Measurements from ENCODE around the gene SLC9A7. TPM values are rescaled to one million over a fixed set of nuclear protein-coding genes. Genes with fewer than 3 reads are reported as not detected.

Gene SLC9A7
- total and polyA plus RNA-seq, 2 experiments from 2014 or later: 14.1 to 52.9 TPM

DNA sequence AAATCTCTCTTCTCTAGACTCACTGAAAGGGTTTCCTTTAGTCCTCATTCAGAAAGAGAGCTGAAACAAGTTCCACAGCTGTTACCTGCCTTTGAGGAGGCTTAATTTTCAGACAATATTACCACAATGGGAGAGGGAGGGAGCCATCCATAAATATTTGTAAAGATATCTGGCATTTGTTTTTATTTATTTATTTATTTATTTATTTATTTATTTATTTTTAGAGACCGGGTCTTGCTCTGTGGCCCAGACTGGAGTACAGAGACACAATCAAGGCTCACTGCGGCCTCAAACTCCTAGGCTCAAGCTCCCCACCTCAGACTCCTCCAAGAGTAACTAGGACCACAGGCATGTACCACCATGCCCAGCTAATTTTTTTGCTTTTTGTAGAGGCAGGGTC lies 80.7 kb downstream of the SLC9A7 start:
- Histone ChIP-seq H3K9me3 (ENCODE audit: low read depth) (no peaks in the 10 kb centered on the region), H3K36me3 (ENCODE audit: low read depth) (no peaks in the 10 kb centered on the region), H3K4me1 (ENCODE audit: insufficient read depth) (0 out of 2 replicates have a peak, but pooled peaks cover 3% of the 10 kb centered on the region), H3K27me3 (replicated peaks; ENCODE audit: insufficient read depth) (no peaks in the 10 kb centered on the region), H3K79me2 (ENCODE audit: insufficient read depth) (no peaks in the 10 kb centered on the region), H3F3A (ENCODE audit: insufficient read depth) (no peaks in the 10 kb centered on the region), H2AFZ (no peak overlapping the region), H3K4me3 (no peak overlapping the region), H3K9me2 (ENCODE audit: insufficient read depth) (no peaks in the 10 kb centered on the region), H4K20me1 (ENCODE audit: insufficient read depth) (no peaks in the 10 kb centered on the region), H3K9ac (no peak overlapping the region), H3K27ac (no peak overlapping the region), H3K4me2 (ENCODE audit: unreplicated experiment) (no peak overlapping the region)
- TF ChIP-seq EZH2 (IDR thresholded peaks at IDR 0.05; ENCODE audit: insufficient read depth, poor library complexity, severe bottlenecking) (no peak), EZH2phosphoT487 (IDR thresholded peaks at IDR 0.05; ENCODE audit: insufficient read depth, low read depth) (no peak)
- 87 to 100% methylated on average over 2 of the region's 2 CpGs for WGBS, 2 experiments (ENCODE audit: low coverage in 1 of 2, low lambda C conversion rate in 2 of 2, missing lambda C conversion rate in 2 of 2)
- in situ Hi-C loops (cut with MboI): no loop called here
- DNase-seq: no peak

DNA sequence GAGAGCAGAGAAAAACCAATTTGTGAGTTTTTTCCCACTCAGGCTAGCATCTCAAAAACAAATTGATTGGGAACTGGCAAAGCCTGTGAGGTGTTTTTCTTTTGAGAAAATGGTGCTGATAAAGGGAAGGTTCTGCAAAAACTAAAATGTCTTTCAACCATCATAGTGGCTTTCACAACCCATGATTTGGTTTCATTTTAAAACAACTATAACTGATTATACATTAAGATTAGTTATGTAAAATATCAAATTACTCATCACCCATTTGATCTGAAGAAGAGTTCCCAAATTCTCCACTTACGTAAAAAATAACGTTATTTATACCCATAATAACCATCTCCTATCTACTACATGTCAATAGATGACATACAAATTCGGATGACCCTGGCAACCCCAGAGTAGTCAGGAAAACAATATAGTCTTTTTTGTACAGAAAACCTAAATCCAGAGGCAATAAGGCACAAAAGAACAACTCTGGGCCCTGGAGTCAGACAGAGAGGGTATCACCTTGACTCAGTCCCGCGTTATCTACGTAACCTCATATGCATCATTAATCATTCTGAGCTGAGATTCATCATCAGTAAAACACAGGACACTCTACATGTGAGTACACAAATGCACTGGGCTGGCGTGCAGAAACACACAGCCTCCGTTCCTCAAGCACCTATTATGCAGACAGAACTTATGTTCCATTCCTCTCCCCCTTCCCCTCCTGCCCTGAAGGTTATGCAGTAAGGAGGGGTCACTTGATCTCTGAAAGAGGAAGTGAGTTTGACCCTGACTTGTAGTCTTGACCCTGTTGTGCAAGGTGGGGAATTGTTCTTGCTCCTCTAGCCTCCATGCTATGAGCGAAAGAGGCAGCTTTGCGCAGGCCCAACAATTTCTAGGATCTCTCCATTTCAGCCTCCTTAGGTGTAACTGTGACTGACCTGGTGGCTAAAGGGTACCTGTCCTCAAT lies 82.2 kb downstream of the SLC9A7 start:
- Histone ChIP-seq H3F3A (ENCODE audit: insufficient read depth) (no peaks in the 10 kb centered on the region), H3K27ac (no peak overlapping the region), H3K36me3 (ENCODE audit: low read depth) (no peaks in the 10 kb centered on the region), H4K20me1 (ENCODE audit: insufficient read depth) (no peaks in the 10 kb centered on the region), H3K9me2 (ENCODE audit: insufficient read depth) (no peaks in the 10 kb centered on the region), H3K4me3 (no peak overlapping the region), H3K9me3 (ENCODE audit: low read depth) (no peaks in the 10 kb centered on the region), H3K9ac (no peak overlapping the region), H3K27me3 (replicated peaks; ENCODE audit: insufficient read depth) (no peaks in the 10 kb centered on the region), H3K4me1 (ENCODE audit: insufficient read depth) (no peaks in the 10 kb centered on the region), H3K4me2 (ENCODE audit: unreplicated experiment) (no peak overlapping the region), H2AFZ (no peak overlapping the region), H3K79me2 (ENCODE audit: insufficient read depth) (no peaks in the 10 kb centered on the region)
- no peak for DNase-seq
- WGBS, 2 experiments (ENCODE audit: low coverage in 1 of 2, low lambda C conversion rate in 2 of 2, missing lambda C conversion rate in 2 of 2): 98% methylated on average over 10 of the region's 10 CpGs
- in situ Hi-C loops (cut with MboI): no loop called here
- TF ChIP-seq EZH2phosphoT487 (IDR thresholded peaks at IDR 0.05; ENCODE audit: insufficient read depth, low read depth) (no peak), EZH2 (IDR thresholded peaks at IDR 0.05; ENCODE audit: insufficient read depth, poor library complexity, severe bottlenecking) (no peak)

DNA sequence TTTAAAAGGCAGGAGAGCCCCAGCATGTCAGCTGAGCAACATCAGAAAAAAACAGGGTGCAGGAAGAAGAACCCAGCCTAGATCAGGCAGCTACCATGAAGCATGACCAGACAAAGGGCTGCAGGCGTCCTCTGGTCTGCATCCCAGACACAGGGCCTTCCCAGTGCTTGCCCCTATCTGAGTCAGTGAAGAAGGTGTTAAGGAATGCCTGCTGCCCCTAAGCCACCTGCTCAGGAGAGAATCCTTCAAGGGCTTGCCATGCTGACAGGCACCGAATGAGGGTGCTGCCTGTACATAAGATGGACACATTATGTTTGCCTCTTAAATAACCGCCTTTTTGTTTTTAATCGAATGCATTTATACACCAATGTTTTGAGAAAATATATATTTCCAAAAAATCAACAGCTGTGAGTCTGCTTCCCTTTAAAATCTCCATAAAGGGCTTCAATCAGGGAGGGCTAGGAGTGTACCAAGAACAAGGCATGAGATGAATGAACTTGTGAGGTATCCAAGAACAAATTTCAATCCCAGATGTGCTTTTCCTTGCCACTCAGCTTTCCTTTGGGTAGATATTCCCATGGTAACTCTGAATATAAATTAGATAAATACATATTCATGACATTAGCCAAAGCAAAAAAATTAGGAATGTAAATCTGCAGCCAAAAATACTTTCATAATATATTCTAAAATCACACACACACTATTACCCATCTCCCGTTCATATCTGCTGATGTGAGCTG lies 85.1 kb downstream of the SLC9A7 start:
- Histone ChIP-seq H3K9me3 (ENCODE audit: low read depth) (no peaks in the 10 kb centered on the region), H3K79me2 (ENCODE audit: insufficient read depth) (no peaks in the 10 kb centered on the region), H2AFZ (no peak overlapping the region), H3K9ac (no peak overlapping the region), H4K20me1 (ENCODE audit: insufficient read depth) (no peaks in the 10 kb centered on the region), H3K4me1 (ENCODE audit: insufficient read depth) (no peaks in the 10 kb centered on the region), H3F3A (ENCODE audit: insufficient read depth) (no peaks in the 10 kb centered on the region), H3K9me2 (ENCODE audit: insufficient read depth) (no peaks in the 10 kb centered on the region), H3K36me3 (ENCODE audit: low read depth) (no peaks in the 10 kb centered on the region), H3K4me2 (ENCODE audit: unreplicated experiment) (no peak overlapping the region), H3K4me3 (no peak overlapping the region), H3K27ac (no peak overlapping the region), H3K27me3 (replicated peaks; ENCODE audit: insufficient read depth) (no peaks in the 10 kb centered on the region)
- TF ChIP-seq EZH2phosphoT487 (IDR thresholded peaks at IDR 0.05; ENCODE audit: insufficient read depth, low read depth) (no peak), EZH2 (IDR thresholded peaks at IDR 0.05; ENCODE audit: insufficient read depth, poor library complexity, severe bottlenecking) (no peak)
- 99% methylated on average over 5 of the region's 5 CpGs for WGBS, 2 experiments (ENCODE audit: low coverage in 1 of 2, low lambda C conversion rate in 2 of 2, missing lambda C conversion rate in 2 of 2)
- no peak for DNase-seq
- in situ Hi-C loops (cut with MboI): no loop called here

DNA sequence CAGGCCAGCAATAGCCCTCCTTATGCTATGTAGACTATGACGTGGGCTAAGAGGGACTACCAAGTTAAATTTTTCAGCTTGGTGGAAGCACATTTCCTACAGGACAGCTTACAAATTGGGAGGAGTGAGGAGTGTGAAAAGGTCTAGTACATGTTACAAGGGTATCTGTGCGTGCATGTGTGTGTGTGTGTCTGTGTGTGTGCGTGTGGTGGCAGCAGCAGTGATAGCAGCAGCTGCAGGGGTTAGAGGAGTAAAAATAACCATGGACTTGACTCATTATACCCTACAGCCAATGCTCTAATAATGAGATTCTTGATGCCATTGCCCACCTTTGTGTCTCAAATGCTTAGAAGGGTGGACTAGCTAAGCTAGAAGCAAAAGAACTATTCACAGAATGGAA lies 88.6 kb downstream of the SLC9A7 start:
- TF ChIP-seq EZH2phosphoT487 (IDR thresholded peaks at IDR 0.05; ENCODE audit: insufficient read depth, low read depth) (no peak), EZH2 (IDR thresholded peaks at IDR 0.05; ENCODE audit: insufficient read depth, poor library complexity, severe bottlenecking) (no peak)
- no peaks in the 10 kb centered on the region for H3K79me2 ChIP-seq (ENCODE audit: insufficient read depth)
- no peaks in the 10 kb centered on the region for H3K27me3 ChIP-seq (replicated peaks; ENCODE audit: insufficient read depth)
- H3K4me2 ChIP-seq (ENCODE audit: unreplicated experiment): no peak overlapping the region
- H3K9me3 ChIP-seq (ENCODE audit: low read depth): no peaks in the 10 kb centered on the region
- no peaks in the 10 kb centered on the region; the same call in 1 of the 2 replicates for H3F3A ChIP-seq (ENCODE audit: insufficient read depth)
- no peaks in the 10 kb centered on the region for H3K36me3 ChIP-seq (ENCODE audit: low read depth)
- H3K9me2 ChIP-seq (ENCODE audit: insufficient read depth): no peaks in the 10 kb centered on the region
- no peak overlapping the region for H3K9ac ChIP-seq
- no peaks in the 10 kb centered on the region for H4K20me1 ChIP-seq (ENCODE audit: insufficient read depth)
- 98 to 100% methylated on average over 3 of the region's 3 CpGs for WGBS, 2 experiments (ENCODE audit: low coverage in 1 of 2, low lambda C conversion rate in 2 of 2, missing lambda C conversion rate in 2 of 2)
- H2AFZ ChIP-seq: no peak overlapping the region
- peaks cover 7% of the 10 kb centered on the region for H3K4me1 ChIP-seq (ENCODE audit: insufficient read depth)
- H3K27ac ChIP-seq: no peak overlapping the region
- DNase-seq: no peak
- in situ Hi-C loops (cut with MboI): no loop called here
- H3K4me3 ChIP-seq: no peak overlapping the region
